Measurements from ENCODE around the gene ZNF385D.

ZNF385D gene

DNA sequence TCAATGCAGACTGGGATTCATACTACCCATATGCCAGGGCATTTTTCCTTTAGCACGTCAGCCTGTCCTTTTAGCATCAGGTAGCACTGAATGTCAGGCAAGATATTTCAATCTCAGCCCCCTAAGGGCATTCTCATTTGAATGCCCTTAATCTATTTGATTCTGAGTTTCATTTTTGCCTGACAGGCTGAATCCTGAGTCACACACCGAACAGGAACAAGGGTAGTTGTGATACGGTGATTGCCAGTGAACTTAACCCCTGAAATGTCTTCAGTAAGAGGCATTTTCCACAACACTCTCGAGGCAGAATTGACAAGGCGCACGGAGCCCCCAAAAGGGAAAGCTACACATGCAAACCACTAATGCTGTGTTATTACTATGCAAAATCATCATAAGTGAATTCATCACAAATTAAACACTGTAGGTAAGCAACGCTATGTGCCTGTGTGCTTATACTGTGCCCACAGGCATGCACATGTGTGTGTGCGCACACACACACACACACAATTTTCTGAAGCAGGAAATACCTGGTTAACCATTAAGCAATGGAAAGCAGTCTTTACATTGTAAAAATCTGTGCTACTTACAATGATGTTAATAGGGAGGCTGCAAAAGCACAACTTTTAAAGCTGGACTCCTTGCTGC lies 130.4 kb downstream of the ZNF385D start:
- in situ Hi-C loops (cut with MboI; ENCODE audit: low pct_unique_long_range_greater_than_20kb, low sequenced_read_pairs, unreplicated experiment) = no loop called here
- DNase-seq (ENCODE audit: low spot score) = no peak
- TF ChIP-seq, protein P1, sequence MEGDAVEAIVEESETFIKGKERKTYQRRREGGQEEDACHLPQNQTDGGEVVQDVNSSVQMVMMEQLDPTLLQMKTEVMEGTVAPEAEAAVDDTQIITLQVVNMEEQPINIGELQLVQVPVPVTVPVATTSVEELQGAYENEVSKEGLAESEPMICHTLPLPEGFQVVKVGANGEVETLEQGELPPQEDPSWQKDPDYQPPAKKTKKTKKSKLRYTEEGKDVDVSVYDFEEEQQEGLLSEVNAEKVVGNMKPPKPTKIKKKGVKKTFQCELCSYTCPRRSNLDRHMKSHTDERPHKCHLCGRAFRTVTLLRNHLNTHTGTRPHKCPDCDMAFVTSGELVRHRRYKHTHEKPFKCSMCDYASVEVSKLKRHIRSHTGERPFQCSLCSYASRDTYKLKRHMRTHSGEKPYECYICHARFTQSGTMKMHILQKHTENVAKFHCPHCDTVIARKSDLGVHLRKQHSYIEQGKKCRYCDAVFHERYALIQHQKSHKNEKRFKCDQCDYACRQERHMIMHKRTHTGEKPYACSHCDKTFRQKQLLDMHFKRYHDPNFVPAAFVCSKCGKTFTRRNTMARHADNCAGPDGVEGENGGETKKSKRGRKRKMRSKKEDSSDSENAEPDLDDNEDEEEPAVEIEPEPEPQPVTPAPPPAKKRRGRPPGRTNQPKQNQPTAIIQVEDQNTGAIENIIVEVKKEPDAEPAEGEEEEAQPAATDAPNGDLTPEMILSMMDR (IDR thresholded peaks at IDR 0.05; ENCODE audit: extremely low read depth, insufficient read depth, missing control alignments) = no peak

DNA sequence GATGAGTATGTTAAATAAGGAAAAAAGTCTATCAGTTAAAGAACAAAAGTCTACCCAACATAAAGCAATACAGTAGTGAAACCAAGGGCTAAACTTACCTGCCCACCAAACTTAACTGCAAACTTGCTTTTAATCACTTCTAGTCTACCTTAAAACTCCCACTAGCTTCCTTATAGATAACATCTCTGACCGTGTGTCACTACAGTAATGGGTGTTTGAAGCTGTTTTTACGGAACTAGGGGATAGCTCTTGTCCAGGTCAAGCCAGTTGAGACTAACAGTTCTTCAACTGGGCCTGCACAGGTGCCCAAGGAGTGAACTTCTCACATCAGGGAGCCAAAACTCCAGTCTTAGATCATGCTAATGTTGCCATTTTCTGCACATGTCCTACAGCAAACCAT lies 132.3 kb downstream of the ZNF385D start:
- in situ Hi-C loops (cut with MboI; ENCODE audit: low pct_unique_long_range_greater_than_20kb, low sequenced_read_pairs, unreplicated experiment) = no loop called here
- TF ChIP-seq, protein P1 (IDR thresholded peaks at IDR 0.05; ENCODE audit: extremely low read depth, insufficient read depth, missing control alignments) = no peak
- no peak for DNase-seq (ENCODE audit: low spot score)

DNA sequence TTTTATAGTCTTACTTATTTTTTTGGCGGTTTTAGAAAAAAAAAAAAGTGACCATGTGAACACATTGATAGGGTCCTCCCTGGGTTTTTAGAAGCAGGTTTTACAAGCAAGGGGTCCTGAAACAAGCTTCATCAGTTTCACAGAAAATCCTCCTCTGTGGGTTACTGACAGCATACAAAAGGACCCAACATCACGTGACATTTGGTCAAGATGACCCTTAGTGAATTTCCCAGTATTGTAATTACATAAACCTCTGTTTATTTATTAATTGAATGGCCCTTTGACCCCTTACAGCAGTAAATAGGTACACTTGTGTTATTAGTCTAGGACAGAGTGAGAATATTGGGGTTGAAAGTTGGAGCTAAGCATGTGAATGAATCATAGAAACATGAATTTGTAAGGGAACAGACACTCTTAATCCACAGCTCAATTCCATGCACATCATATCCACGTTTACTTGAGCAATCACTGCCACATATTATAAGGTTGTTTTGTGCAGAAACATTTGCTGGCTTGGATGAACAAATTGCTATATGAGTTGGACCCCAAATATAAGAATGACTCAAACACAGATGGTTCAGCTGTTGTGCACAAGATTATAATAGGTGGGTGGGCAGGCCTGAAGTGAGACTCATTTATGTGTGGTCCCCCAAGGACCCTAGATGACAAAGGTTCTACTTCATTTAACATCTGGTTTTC lies 137.5 kb downstream of the ZNF385D start:
- in situ Hi-C loops (cut with MboI; ENCODE audit: low pct_unique_long_range_greater_than_20kb, low sequenced_read_pairs, unreplicated experiment) = no loop called here
- no peak for DNase-seq (ENCODE audit: low spot score)

DNA sequence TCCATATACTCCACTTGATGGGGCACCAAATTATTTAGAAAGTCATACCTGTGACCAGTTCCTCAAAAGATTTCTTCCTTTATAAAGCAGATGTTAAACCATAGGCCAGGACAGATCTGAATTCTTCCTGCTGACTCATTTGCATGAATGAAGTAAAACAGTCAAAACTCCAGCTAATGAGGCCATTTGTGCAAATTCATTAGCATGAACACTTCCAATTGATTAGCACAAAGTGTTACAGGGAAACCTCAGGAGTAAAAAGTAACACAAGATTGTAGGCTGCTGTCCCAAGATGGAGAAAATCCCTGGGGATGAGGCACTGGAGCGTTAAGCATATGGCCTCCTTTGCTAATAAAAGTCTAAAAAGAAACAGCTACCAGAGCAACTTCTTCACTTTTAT lies 149.8 kb downstream of the ZNF385D start:
- TF ChIP-seq, protein P1 (IDR thresholded peaks at IDR 0.05; ENCODE audit: extremely low read depth, insufficient read depth, missing control alignments) = no peak
- no peak for DNase-seq (ENCODE audit: low spot score)
- in situ Hi-C loops (cut with MboI; ENCODE audit: low pct_unique_long_range_greater_than_20kb, low sequenced_read_pairs, unreplicated experiment) = no loop called here

More for the DNA sequence above, 137.5 kb downstream of the ZNF385D start:
- TF ChIP-seq, protein P1 (IDR thresholded peaks at IDR 0.05; ENCODE audit: extremely low read depth, insufficient read depth, missing control alignments) = no peak

DNA sequence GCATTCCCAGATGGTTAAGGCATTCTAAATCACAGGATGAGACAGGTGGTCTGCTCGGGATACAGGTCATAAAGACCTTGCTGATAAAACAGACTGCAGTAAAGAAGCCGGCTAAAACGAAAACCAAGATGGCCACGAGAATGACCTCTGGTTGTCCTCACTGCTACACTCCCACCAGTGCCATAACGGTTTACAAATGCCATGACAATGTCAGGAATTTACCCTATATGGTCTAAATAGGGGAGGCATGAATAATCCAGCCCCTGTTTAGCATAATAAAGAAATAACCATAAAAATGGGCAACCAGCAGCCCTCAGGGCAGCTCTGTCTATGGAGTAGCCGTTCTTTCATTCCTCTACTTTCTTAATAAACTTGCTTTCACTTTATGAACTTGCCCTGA lies 151.1 kb downstream of the ZNF385D start:
- in situ Hi-C loops (cut with MboI; ENCODE audit: low pct_unique_long_range_greater_than_20kb, low sequenced_read_pairs, unreplicated experiment) = no loop called here
- DNase-seq (ENCODE audit: low spot score) = no peak
- TF ChIP-seq, protein P1 (IDR thresholded peaks at IDR 0.05; ENCODE audit: extremely low read depth, insufficient read depth, missing control alignments) = no peak

DNA sequence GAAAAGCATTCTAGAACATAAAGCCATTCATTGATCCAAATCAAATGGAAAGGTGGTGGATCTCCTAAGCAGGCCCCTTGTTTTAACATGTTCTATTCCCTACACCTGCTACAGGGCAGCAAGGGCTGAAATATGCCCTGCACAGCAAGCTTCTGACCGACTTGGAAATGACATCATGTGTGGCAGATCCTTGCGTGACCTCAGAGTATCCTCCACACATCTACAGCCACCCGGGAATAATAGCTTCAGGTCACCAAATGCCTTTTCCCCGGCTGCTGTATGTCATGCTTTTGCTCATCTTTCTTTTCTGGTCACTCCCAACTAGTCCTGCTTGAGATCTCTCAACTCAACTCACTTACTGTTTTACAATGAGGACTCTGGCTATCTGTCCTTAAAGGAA lies 158.2 kb downstream of the ZNF385D start:
- TF ChIP-seq, protein P1 (IDR thresholded peaks at IDR 0.05; ENCODE audit: extremely low read depth, insufficient read depth, missing control alignments) = no peak
- in situ Hi-C loops (cut with MboI; ENCODE audit: low pct_unique_long_range_greater_than_20kb, low sequenced_read_pairs, unreplicated experiment) = no loop called here
- DNase-seq (ENCODE audit: low spot score) = no peak

Measured in GM13977 (cell line).